Measurements from ENCODE around the gene SPECC1.

DNA sequence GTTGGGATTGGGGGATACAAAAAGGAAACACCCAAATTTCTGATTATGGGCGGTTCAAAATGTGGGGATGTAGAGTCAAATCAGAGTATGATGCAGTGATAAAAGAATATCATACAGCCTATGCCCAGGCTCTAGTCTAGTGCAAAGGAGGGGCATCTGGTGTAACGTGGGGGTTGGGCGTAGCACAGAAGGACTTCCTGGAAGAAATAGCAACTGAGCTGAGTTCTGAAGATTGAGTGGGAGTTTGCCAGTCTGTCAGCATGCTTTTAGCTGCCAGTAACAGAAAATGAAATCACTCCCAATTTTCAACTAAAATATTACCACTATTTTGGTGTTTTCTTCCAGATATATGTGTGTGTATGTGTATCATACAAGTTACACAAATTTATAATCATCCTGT, 196.9 kb downstream of the SPECC1 start:
- TF ChIP-seq JUND (IDR thresholded peaks at IDR 0.05) = no peak
- TF ChIP-seq TCF12 (IDR thresholded peaks at IDR 0.05) = no peak
- TF ChIP-seq, protein P1, sequence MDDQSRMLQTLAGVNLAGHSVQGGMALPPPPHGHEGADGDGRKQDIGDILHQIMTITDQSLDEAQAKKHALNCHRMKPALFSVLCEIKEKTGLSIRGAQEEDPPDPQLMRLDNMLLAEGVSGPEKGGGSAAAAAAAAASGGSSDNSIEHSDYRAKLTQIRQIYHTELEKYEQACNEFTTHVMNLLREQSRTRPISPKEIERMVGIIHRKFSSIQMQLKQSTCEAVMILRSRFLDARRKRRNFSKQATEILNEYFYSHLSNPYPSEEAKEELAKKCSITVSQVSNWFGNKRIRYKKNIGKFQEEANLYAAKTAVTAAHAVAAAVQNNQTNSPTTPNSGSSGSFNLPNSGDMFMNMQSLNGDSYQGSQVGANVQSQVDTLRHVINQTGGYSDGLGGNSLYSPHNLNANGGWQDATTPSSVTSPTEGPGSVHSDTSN (IDR thresholded peaks at IDR 0.05) = no peak
- TF ChIP-seq, protein P2, sequence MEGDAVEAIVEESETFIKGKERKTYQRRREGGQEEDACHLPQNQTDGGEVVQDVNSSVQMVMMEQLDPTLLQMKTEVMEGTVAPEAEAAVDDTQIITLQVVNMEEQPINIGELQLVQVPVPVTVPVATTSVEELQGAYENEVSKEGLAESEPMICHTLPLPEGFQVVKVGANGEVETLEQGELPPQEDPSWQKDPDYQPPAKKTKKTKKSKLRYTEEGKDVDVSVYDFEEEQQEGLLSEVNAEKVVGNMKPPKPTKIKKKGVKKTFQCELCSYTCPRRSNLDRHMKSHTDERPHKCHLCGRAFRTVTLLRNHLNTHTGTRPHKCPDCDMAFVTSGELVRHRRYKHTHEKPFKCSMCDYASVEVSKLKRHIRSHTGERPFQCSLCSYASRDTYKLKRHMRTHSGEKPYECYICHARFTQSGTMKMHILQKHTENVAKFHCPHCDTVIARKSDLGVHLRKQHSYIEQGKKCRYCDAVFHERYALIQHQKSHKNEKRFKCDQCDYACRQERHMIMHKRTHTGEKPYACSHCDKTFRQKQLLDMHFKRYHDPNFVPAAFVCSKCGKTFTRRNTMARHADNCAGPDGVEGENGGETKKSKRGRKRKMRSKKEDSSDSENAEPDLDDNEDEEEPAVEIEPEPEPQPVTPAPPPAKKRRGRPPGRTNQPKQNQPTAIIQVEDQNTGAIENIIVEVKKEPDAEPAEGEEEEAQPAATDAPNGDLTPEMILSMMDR (IDR thresholded peaks at IDR 0.05) = no peak
- TF ChIP-seq, protein P3, sequence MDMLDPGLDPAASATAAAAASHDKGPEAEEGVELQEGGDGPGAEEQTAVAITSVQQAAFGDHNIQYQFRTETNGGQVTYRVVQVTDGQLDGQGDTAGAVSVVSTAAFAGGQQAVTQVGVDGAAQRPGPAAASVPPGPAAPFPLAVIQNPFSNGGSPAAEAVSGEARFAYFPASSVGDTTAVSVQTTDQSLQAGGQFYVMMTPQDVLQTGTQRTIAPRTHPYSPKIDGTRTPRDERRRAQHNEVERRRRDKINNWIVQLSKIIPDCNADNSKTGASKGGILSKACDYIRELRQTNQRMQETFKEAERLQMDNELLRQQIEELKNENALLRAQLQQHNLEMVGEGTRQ (IDR thresholded peaks at IDR 0.05; ENCODE audit: borderline replicate concordance, low read depth, low read length) = no peak
- TF ChIP-seq TEAD4 (IDR thresholded peaks at IDR 0.05; ENCODE audit: borderline replicate concordance, insufficient read depth) = no peak
- TF ChIP-seq EP300 (IDR thresholded peaks at IDR 0.05; ENCODE audit: borderline replicate concordance in 1 of 2, low read depth in 1 of 2, low read length in 1 of 2) = no peak
- no peak for TF ChIP-seq FOSL2 (IDR thresholded peaks at IDR 0.05; ENCODE audit: borderline replicate concordance, low read depth)
- no peak for TF ChIP-seq GATA2 (CRISPR knock-in tag; IDR thresholded peaks at IDR 0.05)
- no peak for TF ChIP-seq POLR2AphosphoS5 (IDR thresholded peaks at IDR 0.05; ENCODE audit: low read depth, low read length)
- no peak for TF ChIP-seq MXI1 (IDR thresholded peaks at IDR 0.05; ENCODE audit: low read depth, low read length)
